HepG2 (cell line): ENCODE measurements around the gene UNC5C. TPM values are rescaled to one million over a fixed set of nuclear protein-coding genes. Genes with fewer than 3 reads are reported as not detected.

Experiments
- ATAC-seq: fragments of 200-7000 bp; cut with Tn5 transposase; 3 replicates; pipeline ENCODE4 v1.9.1; 2020; ENCODE audit warnings: mild to moderate bottlenecking, moderate library complexity
- BruUV-seq: library from RNA; stranded (reverse); fragments of 400-500 nt; replicated peaks from 2 replicates; lab custom pipeline; 2021; lab: Mats Ljungman, UMichigan
- CTCF ChIA-PET: fragments of 300-600 bp; formaldehyde crosslinking; extraction: SDS; loops from one replicate; lab custom pipeline; 2021; ENCODE audit warnings: low total read pairs, inconsistent platforms, low intra/inter-chr PET ratio; lab: Yijun Ruan, JAX
- POLR2A ChIA-PET: fragments of 350-600 bp; sonication (Branson Sonifier 250); formaldehyde crosslinking; loops from one replicate; lab custom pipeline; 2020; ENCODE audit warnings: antibody characterized with exemption, inconsistent platforms; lab: Yijun Ruan, JAX
- DNase-seq: peaks from one replicate; pipeline ENCODE4 v3.0.0-alpha.2; 2015; ENCODE audit warnings: low spot score
- FAIRE-seq: peaks from 3 replicates; lab custom pipeline; 2011; peaks lifted over from hg19 to GRCh38; lab: Jason Lieb, UNC
- H2AFZ ChIP-seq: one replicate; pipeline ENCODE4 v1.6.1; 2011; ENCODE audit warnings: low read length, inconsistent platforms
- H3K27ac ChIP-seq: fragments of 300-600 bp; 3 replicates; pipeline ENCODE4 v1.8.0; 2011; ENCODE audit warnings: mixed run types, mild to moderate bottlenecking, mixed read lengths, low read length, inconsistent platforms; ENCODE audit not compliant: insufficient read depth; ENCODE audit errors: extremely low read length
- H3K27me3 ChIP-seq, 2 experiments: fragments of 200-600 bp in 1 of 2; 2 replicates in 1 of 2; 3 replicates in 1 of 2; pipeline versions ENCODE4 v1.6.0 to v1.8.0; 2011; ENCODE audit warnings: low read length in 2 of 2, mild to moderate bottlenecking in 2 of 2, moderate library complexity in 2 of 2, inconsistent platforms in 1 of 2; ENCODE audit not compliant: insufficient read depth in 2 of 2, control insufficient read depth in 1 of 2
- H3K36me3 ChIP-seq, 2 experiments: fragments of 200-600 bp in 1 of 2; replicated peaks in 1 of 2; 2 replicates in 1 of 2; 3 replicates in 1 of 2; pipeline versions ENCODE4 v1.5.1 to v1.8.0; 2011; ENCODE audit warnings: low read length in 2 of 2, inconsistent platforms in 1 of 2; ENCODE audit not compliant: insufficient read depth in 2 of 2, control insufficient read depth in 1 of 2
- H3K4me1 ChIP-seq: 2 replicates; pipeline ENCODE4 v1.5.1; 2012; ENCODE audit warnings: low read length, inconsistent platforms; ENCODE audit not compliant: insufficient read depth
- H3K4me2 ChIP-seq: 2 replicates; pipeline ENCODE4 v1.6.0; 2011; ENCODE audit warnings: low read depth, low read length, inconsistent platforms
- H3K4me3 ChIP-seq, 3 experiments: fragments of 200-600 bp in 1 of 3; sonication (generic), shearing (Covaris generic) in 1 of 3; replicated peaks in 1 of 3; 2 replicates each; pipeline ENCODE4 v1.5.1; 2011 to 2016; ENCODE audit warnings: low read length in 3 of 3, inconsistent platforms in 2 of 3, low read depth in 2 of 3, mild to moderate bottlenecking in 2 of 3, control low read depth in 1 of 3, mixed read lengths in 1 of 3; ENCODE audit not compliant: insufficient read depth in 1 of 3
- H3K79me2 ChIP-seq: one replicate; pipeline ENCODE4 v1.6.1; 2011; ENCODE audit warnings: low read length, inconsistent platforms; ENCODE audit not compliant: insufficient read depth
- H3K9ac ChIP-seq: 2 replicates; pipeline ENCODE4 v1.6.0; 2011; ENCODE audit warnings: mild to moderate bottlenecking, low read depth, low read length, inconsistent platforms; ENCODE audit not compliant: insufficient read depth
- H3K9me3 ChIP-seq: 2 replicates; pipeline ENCODE4 v1.5.1; 2012; ENCODE audit warnings: mild to moderate bottlenecking, low read length
- H4K20me1 ChIP-seq: 2 replicates; pipeline ENCODE4 v1.6.0; 2011; ENCODE audit warnings: inconsistent platforms, mild to moderate bottlenecking, low read length, moderate library complexity; ENCODE audit not compliant: insufficient read depth
- FOXP1 ChIP-seq, 2 experiments: fragments of 450-650 bp in 1 of 2; IDR thresholded peaks; 2 replicates each; pipeline ENCODE4 v1.6.1; 2017 to 2018; ENCODE audit warnings: antibody characterized with exemption in 1 of 2
- IKZF1 ChIP-seq: fragments of 450-650 bp; IDR thresholded peaks from 2 replicates; pipeline ENCODE4 v1.7.1; 2016
- NFKB2 ChIP-seq: sonication (generic); formaldehyde crosslinking; IDR thresholded peaks from 2 replicates; pipeline ENCODE4 v1.4.0; 2020; ENCODE audit warnings: missing genetic modification reagents, borderline replicate concordance
- PTBP1 ChIP-seq: fragments of 200-400 bp; formaldehyde crosslinking; IDR thresholded peaks from 2 replicates; pipeline ENCODE4 v1.6.1; 2018; ENCODE audit warnings: low read length, low read depth; ENCODE audit not compliant: poor library complexity, severe bottlenecking
- SATB2 ChIP-seq: sonication (generic); formaldehyde crosslinking; IDR thresholded peaks from 2 replicates; pipeline ENCODE4 v1.5.0; 2020; ENCODE audit warnings: missing genetic modification reagents
- SYNCRIP ChIP-seq: fragments of 200-400 bp; formaldehyde crosslinking; IDR thresholded peaks from 2 replicates; pipeline ENCODE4 v1.6.1; 2018; ENCODE audit warnings: mild to moderate bottlenecking, low read depth, low read length; ENCODE audit not compliant: insufficient read depth
- TOPORS ChIP-seq: sonication (generic); formaldehyde crosslinking; IDR thresholded peaks from 2 replicates; pipeline ENCODE4 v1.8.0; 2023; ENCODE audit warnings: mild to moderate bottlenecking, missing genetic modification reagents
- YEATS4 ChIP-seq: sonication (generic); formaldehyde crosslinking; IDR thresholded peaks from 2 replicates; pipeline ENCODE4 v1.4.0; 2020; ENCODE audit warnings: missing genetic modification reagents, borderline replicate concordance
- ZNF607 ChIP-seq: sonication (generic); formaldehyde crosslinking; IDR thresholded peaks from 2 replicates; pipeline ENCODE4 v1.5.1; 2020; ENCODE audit warnings: missing genetic modification reagents, mild to moderate bottlenecking, borderline replicate concordance
- ZSCAN30 ChIP-seq: sonication (generic); formaldehyde crosslinking; IDR thresholded peaks from 2 replicates; pipeline ENCODE4 v1.5.0; 2020; ENCODE audit warnings: mild to moderate bottlenecking, missing genetic modification reagents
- WGBS: methylation state at CpG from one replicate; pipeline ENCODE4 v1.1.6; 2017; ENCODE audit warnings: low lambda C conversion rate; 5-methylcytosine and 5-hydroxymethylcytosine counted together
- in situ Hi-C: cut with HindIII; loops from 2 replicates; pipeline ENCODE4 v1.10.0; 2017; ENCODE audit warnings: low pct_unique_long_range_greater_than_20kb; ENCODE audit not compliant: extremely low pct_ligation_motif_present
- intact Hi-C: fragments of 100-400 bp; cut with micrococcal nuclease; formaldehyde crosslinking; loops from one replicate; pipeline ENCODE4 v1.10.0; 2022; ENCODE audit not compliant: unreplicated experiment
- polyA plus RNA-seq, 8 experiments: library from polyadenylated mRNA; depleted of rRNA in 3 of 8; stranded (reverse) in 7 of 8; unstranded in 1 of 8; fragments of >200 nt; fragmentation: Illumina TruSeq in 4 of 8; extraction: Trizol in 4 of 8; gene quantifications; 2 replicates each; pipeline versions ENCODE4 v1.2.1 to v1.2.3, GENCODE V29; 2011 to 2016; ENCODE audit warnings: low read depth in 4 of 8, missing spikeins in 1 of 8, mixed read lengths in 1 of 8; ENCODE audit not compliant: insufficient read depth in 1 of 8
- total RNA-seq, 5 experiments: library from RNA; depleted of rRNA; stranded (reverse); fragments of >200 nt; fragmentation: Illumina TruSeq; extraction: Trizol; gene quantifications; 2 replicates each; pipeline ENCODE4 v1.2.3, GENCODE V29; 2016; ENCODE audit warnings: low read depth in 1 of 5
- TF ChIP-seq, protein P1 (sequence below): sonication (generic); formaldehyde crosslinking; IDR thresholded peaks from 2 replicates; pipeline ENCODE4 v1.8.1; 2023; ENCODE audit warnings: mild to moderate bottlenecking, missing genetic modification reagents
- TF ChIP-seq, protein P2 (sequence below): sonication (generic); formaldehyde crosslinking; IDR thresholded peaks from 2 replicates; pipeline ENCODE4 v1.5.1; 2020; ENCODE audit warnings: mild to moderate bottlenecking, missing genetic modification reagents, borderline replicate concordance
- TF ChIP-seq, protein P3 (sequence below): sonication (generic); formaldehyde crosslinking; IDR thresholded peaks from 2 replicates; pipeline ENCODE4 v1.4.0; 2020; ENCODE audit warnings: missing genetic modification reagents
- TF ChIP-seq, protein P4 (sequence below): IDR thresholded peaks from 2 replicates; pipeline ENCODE4 v1.6.1; 2012; ENCODE audit warnings: inconsistent platforms

UNC5C gene
- total and polyA plus RNA-seq, 2 of the 13 experiments (the other 11 are each of a cell fraction or from before 2014, with no cell fraction given), result not detected

DNA sequence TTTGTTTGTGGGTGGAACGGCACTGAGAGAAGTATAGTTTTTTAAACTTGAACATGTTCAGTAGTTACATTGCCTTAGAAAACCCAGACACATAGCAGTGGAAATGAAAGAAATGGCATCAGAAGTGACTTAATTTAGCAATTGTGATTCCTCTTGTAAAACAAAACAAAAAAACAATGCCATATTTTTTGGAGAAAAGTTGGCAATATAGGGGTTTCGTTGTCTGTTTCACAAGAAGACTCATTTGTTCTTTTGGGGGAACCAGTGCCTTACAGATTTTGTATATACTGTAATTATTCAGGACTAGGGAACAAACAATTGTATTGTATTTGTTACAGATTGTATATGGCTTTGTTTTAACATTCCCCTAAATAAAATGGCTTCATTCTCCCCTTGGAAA, 390.7 kb downstream of the UNC5C start:
- Histone ChIP-seq H3K4me3 (no peak overlapping the region), H2AFZ (no peak overlapping the region), H4K20me1 (no peaks in the 10 kb centered on the region), H3K79me2 (no peaks in the 10 kb centered on the region), H3K4me2 (no peak overlapping the region), H3K9me3 (no peaks in the 10 kb centered on the region), H3K9ac (no peak overlapping the region), H3K4me1 (no peaks in the 10 kb centered on the region), H3K36me3 (no peaks in the 10 kb centered on the region), H3K27ac (no peak overlapping the region), H3K27me3 (no peaks in the 10 kb centered on the region)
- TF ChIP-seq, protein P1, sequence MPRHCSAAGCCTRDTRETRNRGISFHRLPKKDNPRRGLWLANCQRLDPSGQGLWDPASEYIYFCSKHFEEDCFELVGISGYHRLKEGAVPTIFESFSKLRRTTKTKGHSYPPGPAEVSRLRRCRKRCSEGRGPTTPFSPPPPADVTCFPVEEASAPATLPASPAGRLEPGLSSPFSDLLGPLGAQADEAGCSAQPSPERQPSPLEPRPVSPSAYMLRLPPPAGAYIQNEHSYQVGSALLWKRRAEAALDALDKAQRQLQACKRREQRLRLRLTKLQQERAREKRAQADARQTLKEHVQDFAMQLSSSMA, result no peak
- TF ChIP-seq FOXP1 (IDR thresholded peaks at IDR 0.05) (no peak), FOXP1 (CRISPR knock-in tag; IDR thresholded peaks at IDR 0.05) (no peak), SATB2 (CRISPR knock-in tag) (no peak), NFKB2 (no peak), TOPORS (CRISPR knock-in tag) (no peak), SYNCRIP (no peak), YEATS4 (no peak), ZNF607 (CRISPR knock-in tag) (no peak), IKZF1 (no peak), ZSCAN30 (CRISPR knock-in tag) (no peak), PTBP1 (no peak)
- TF ChIP-seq, protein P2, sequence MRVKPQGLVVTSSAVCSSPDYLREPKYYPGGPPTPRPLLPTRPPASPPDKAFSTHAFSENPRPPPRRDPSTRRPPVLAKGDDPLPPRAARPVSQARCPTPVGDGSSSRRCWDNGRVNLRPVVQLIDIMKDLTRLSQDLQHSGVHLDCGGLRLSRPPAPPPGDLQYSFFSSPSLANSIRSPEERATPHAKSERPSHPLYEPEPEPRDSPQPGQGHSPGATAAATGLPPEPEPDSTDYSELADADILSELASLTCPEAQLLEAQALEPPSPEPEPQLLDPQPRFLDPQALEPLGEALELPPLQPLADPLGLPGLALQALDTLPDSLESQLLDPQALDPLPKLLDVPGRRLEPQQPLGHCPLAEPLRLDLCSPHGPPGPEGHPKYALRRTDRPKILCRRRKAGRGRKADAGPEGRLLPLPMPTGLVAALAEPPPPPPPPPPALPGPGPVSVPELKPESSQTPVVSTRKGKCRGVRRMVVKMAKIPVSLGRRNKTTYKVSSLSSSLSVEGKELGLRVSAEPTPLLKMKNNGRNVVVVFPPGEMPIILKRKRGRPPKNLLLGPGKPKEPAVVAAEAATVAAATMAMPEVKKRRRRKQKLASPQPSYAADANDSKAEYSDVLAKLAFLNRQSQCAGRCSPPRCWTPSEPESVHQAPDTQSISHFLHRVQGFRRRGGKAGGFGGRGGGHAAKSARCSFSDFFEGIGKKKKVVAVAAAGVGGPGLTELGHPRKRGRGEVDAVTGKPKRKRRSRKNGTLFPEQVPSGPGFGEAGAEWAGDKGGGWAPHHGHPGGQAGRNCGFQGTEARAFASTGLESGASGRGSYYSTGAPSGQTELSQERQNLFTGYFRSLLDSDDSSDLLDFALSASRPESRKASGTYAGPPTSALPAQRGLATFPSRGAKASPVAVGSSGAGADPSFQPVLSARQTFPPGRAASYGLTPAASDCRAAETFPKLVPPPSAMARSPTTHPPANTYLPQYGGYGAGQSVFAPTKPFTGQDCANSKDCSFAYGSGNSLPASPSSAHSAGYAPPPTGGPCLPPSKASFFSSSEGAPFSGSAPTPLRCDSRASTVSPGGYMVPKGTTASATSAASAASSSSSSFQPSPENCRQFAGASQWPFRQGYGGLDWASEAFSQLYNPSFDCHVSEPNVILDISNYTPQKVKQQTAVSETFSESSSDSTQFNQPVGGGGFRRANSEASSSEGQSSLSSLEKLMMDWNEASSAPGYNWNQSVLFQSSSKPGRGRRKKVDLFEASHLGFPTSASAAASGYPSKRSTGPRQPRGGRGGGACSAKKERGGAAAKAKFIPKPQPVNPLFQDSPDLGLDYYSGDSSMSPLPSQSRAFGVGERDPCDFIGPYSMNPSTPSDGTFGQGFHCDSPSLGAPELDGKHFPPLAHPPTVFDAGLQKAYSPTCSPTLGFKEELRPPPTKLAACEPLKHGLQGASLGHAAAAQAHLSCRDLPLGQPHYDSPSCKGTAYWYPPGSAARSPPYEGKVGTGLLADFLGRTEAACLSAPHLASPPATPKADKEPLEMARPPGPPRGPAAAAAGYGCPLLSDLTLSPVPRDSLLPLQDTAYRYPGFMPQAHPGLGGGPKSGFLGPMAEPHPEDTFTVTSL, result no peak
- TF ChIP-seq, protein P3, sequence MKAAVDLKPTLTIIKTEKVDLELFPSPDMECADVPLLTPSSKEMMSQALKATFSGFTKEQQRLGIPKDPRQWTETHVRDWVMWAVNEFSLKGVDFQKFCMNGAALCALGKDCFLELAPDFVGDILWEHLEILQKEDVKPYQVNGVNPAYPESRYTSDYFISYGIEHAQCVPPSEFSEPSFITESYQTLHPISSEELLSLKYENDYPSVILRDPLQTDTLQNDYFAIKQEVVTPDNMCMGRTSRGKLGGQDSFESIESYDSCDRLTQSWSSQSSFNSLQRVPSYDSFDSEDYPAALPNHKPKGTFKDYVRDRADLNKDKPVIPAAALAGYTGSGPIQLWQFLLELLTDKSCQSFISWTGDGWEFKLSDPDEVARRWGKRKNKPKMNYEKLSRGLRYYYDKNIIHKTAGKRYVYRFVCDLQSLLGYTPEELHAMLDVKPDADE (CRISPR knock-in tag), result no peak
- TF ChIP-seq, protein P4, sequence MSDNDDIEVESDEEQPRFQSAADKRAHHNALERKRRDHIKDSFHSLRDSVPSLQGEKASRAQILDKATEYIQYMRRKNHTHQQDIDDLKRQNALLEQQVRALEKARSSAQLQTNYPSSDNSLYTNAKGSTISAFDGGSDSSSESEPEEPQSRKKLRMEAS, result no peak
- in situ Hi-C loops, result loop anchor here (25.0 kb wide), 1 partner anchor 2004 kb away; no protein-coding TSS in a partner anchor
- FAIRE-seq, result no peak
- no TSS peak for BruUV-seq
- 0% methylated on average over 2 of the region's 2 CpGs for WGBS
- POLR2A ChIA-PET, result no interaction called here
- ATAC-seq, result no peak
- DNase-seq, result no peak
- CTCF ChIA-PET, result no interaction called here
- intact Hi-C loops, result no loop called here
